H1 (cell line): ENCODE measurements around the gene TMEM106C. TPM values are rescaled to one million over a fixed set of nuclear protein-coding genes. Genes with fewer than 3 reads are reported as not detected.

Source experiments
- CTCF ChIA-PET: fragments of 300-600 bp; sonication (Branson Sonifier 250); formaldehyde crosslinking; loops from one replicate; lab custom pipeline; 2021; ENCODE audit not compliant: partially characterized antibody; lab: Charles Lee
- POLR2A ChIA-PET: fragments of 300-600 bp; sonication (Branson Sonifier 250); formaldehyde crosslinking; loops from one replicate; lab custom pipeline; 2021; ENCODE audit warnings: inconsistent platforms; ENCODE audit not compliant: partially characterized antibody; lab: Charles Lee
- DNase-seq, 2 experiments: peaks; one replicate each; pipeline versions ENCODE4 v3.0.0 to v3.0.0-alpha.2; 2010 to 2022; ENCODE audit warnings: low spot score in 2 of 2, low read depth in 1 of 2, mixed read lengths in 1 of 2
- FAIRE-seq: peaks from 2 replicates; lab custom pipeline; 2011; peaks lifted over from hg19 to GRCh38; lab: Jason Lieb, UNC
- H2AFZ ChIP-seq: 2 replicates; pipeline ENCODE4 v1.8.1; 2012; ENCODE audit warnings: low read length, inconsistent platforms
- H2AK5ac ChIP-seq: 2 replicates; pipeline ENCODE4 v1.6.1; 2013; ENCODE audit warnings: low read depth, low read length
- H2BK120ac ChIP-seq: replicated peaks from 2 replicates; pipeline ENCODE3; 2013; ENCODE audit warnings: low read depth, low read length, inconsistent platforms
- H2BK12ac ChIP-seq: 2 replicates; pipeline ENCODE4 v1.6.1; 2013; ENCODE audit warnings: low read depth, low read length
- H2BK15ac ChIP-seq: 2 replicates; pipeline ENCODE4 v1.6.1; 2013; ENCODE audit warnings: low read length
- H2BK20ac ChIP-seq: 2 replicates; pipeline ENCODE4 v1.6.1; 2013; ENCODE audit warnings: low read length
- H2BK5ac ChIP-seq: 2 replicates; pipeline ENCODE4 v1.6.1; 2013; ENCODE audit warnings: low read depth, low read length
- H3K14ac ChIP-seq: 2 replicates; pipeline ENCODE4 v1.6.1; 2013; ENCODE audit warnings: inconsistent platforms; ENCODE audit not compliant: insufficient read length
- H3K18ac ChIP-seq: 2 replicates; pipeline ENCODE4 v1.6.1; 2013; ENCODE audit warnings: low read length; ENCODE audit errors: extremely low read depth
- H3K23ac ChIP-seq: 2 replicates; pipeline ENCODE4 v1.6.1; 2013; ENCODE audit warnings: inconsistent platforms; ENCODE audit not compliant: insufficient read length
- H3K23me2 ChIP-seq: 2 replicates; pipeline ENCODE4 v1.6.1; 2013; ENCODE audit warnings: low read depth, low read length
- H3K27ac ChIP-seq: 2 replicates; pipeline ENCODE4 v1.6.1; 2011; ENCODE audit warnings: low read depth, low read length, inconsistent platforms
- H3K27me3 ChIP-seq, 4 experiments: replicated peaks in 1 of 4; 1 replicate in 1 of 4; 2 replicates in 3 of 4; pipeline versions ENCODE4 v1.6.1 to v1.8.1; 2011 to 2013; ENCODE audit warnings: low read length in 3 of 4, mild to moderate bottlenecking in 3 of 4, inconsistent platforms in 2 of 4, mixed read lengths in 2 of 4, moderate library complexity in 1 of 4; ENCODE audit not compliant: control insufficient read depth in 3 of 4, insufficient read depth in 3 of 4; ENCODE audit errors: extremely low read depth in 1 of 4
- H3K36me3 ChIP-seq, 4 experiments: 2 replicates each; pipeline versions ENCODE4 v1.6.1 to v1.8.1; 2011 to 2013; ENCODE audit warnings: mild to moderate bottlenecking in 4 of 4, low read length in 3 of 4, moderate library complexity in 2 of 4, control low read depth in 1 of 4, inconsistent platforms in 1 of 4; ENCODE audit not compliant: insufficient read depth in 4 of 4, control insufficient read depth in 2 of 4
- H3K4ac ChIP-seq: replicated peaks from 2 replicates; pipeline ENCODE3; 2013; ENCODE audit warnings: low read length, low read depth, mixed read lengths, inconsistent platforms; ENCODE audit not compliant: insufficient read length
- H3K4me1 ChIP-seq, 4 experiments: replicated peaks in 1 of 4; 1 replicate in 1 of 4; 2 replicates in 3 of 4; pipeline versions ENCODE4 v1.6.1 to v1.8.1; 2011 to 2013; ENCODE audit warnings: low read length in 3 of 4, inconsistent platforms in 2 of 4, mixed read lengths in 1 of 4; ENCODE audit not compliant: insufficient read depth in 4 of 4, control insufficient read depth in 3 of 4
- H3K4me2 ChIP-seq, 2 experiments: 2 replicates each; pipeline versions ENCODE4 v1.6.1 to v1.8.1; 2011 to 2013; ENCODE audit warnings: low read depth in 2 of 2, low read length in 2 of 2, control low read depth in 1 of 2, inconsistent platforms in 1 of 2, mild to moderate bottlenecking in 1 of 2; ENCODE audit not compliant: insufficient read depth in 1 of 2
- H3K4me3 ChIP-seq, 4 experiments: fragments of 200-600, 300-600 bp in 1 of 4; sonication (generic), shearing (Covaris generic), sonication (Bioruptor Twin) in 1 of 4; 2 replicates each; pipeline versions ENCODE4 v1.5.1 to v1.8.1; 2011 to 2016; ENCODE audit warnings: low read length in 4 of 4, low read depth in 3 of 4, control low read depth in 2 of 4, inconsistent platforms in 2 of 4, mild to moderate bottlenecking in 2 of 4, mixed read lengths in 1 of 4, moderate library complexity in 1 of 4; ENCODE audit not compliant: insufficient read depth in 2 of 4; ENCODE audit errors: extremely low read depth in 1 of 4
- H3K56ac ChIP-seq: replicated peaks from 2 replicates; pipeline ENCODE3; 2013; ENCODE audit warnings: low read depth, mild to moderate bottlenecking, mixed read lengths, low read length, inconsistent platforms; ENCODE audit not compliant: insufficient read length
- H3K79me1 ChIP-seq: 2 replicates; pipeline ENCODE4 v1.6.1; 2013; ENCODE audit warnings: low read depth, low read length, control low read depth
- H3K79me2 ChIP-seq, 2 experiments: 2 replicates each; pipeline versions ENCODE4 v1.6.1 to v1.8.1; 2012 to 2013; ENCODE audit warnings: low read length in 2 of 2, mild to moderate bottlenecking in 2 of 2, inconsistent platforms in 1 of 2; ENCODE audit not compliant: insufficient read depth in 2 of 2, control insufficient read depth in 1 of 2
- H3K9ac ChIP-seq, 4 experiments: replicated peaks in 1 of 4; 1 replicate in 1 of 4; 2 replicates in 3 of 4; pipeline versions ENCODE4 v1.6.1 to v1.8.1; 2011 to 2013; ENCODE audit warnings: low read depth in 3 of 4, low read length in 3 of 4, control low read depth in 2 of 4, mild to moderate bottlenecking in 2 of 4, moderate library complexity in 2 of 4, inconsistent platforms in 1 of 4; ENCODE audit errors: extremely low read depth in 1 of 4
- H3K9me3 ChIP-seq, 2 experiments: 2 replicates each; pipeline versions ENCODE4 v1.6.1 to v1.8.1; 2012 to 2013; ENCODE audit warnings: mild to moderate bottlenecking in 2 of 2, moderate library complexity in 2 of 2, control low read depth in 1 of 2, inconsistent platforms in 1 of 2, low read depth in 1 of 2, low read length in 1 of 2, mixed read lengths in 1 of 2; ENCODE audit not compliant: insufficient read depth in 2 of 2
- H4K20me1 ChIP-seq, 2 experiments: replicated peaks in 1 of 2; 2 replicates each; pipeline versions ENCODE3 to v1.8.1; 2011 to 2013; ENCODE audit warnings: inconsistent platforms in 2 of 2, low read length in 2 of 2, mild to moderate bottlenecking in 1 of 2; ENCODE audit not compliant: insufficient read depth in 2 of 2, control insufficient read depth in 1 of 2
- H4K5ac ChIP-seq: 2 replicates; pipeline ENCODE4 v1.6.1; 2013; ENCODE audit warnings: low read length, low read depth, mixed read lengths, inconsistent platforms; ENCODE audit not compliant: insufficient read length
- H4K8ac ChIP-seq: 2 replicates; pipeline ENCODE4 v1.8.0; 2013; ENCODE audit warnings: mild to moderate bottlenecking, moderate library complexity, low read length, inconsistent platforms; ENCODE audit not compliant: insufficient read depth; ENCODE audit errors: extremely low read depth
- H4K91ac ChIP-seq: replicated peaks from 2 replicates; pipeline ENCODE3; 2013; ENCODE audit warnings: low read length, mixed read lengths, inconsistent platforms; ENCODE audit not compliant: insufficient read length
- HDAC2 ChIP-seq, 2 experiments: fragments of 300-600 bp in 1 of 2; sonication (generic) in 1 of 2; IDR thresholded peaks; 2 replicates each; pipeline ENCODE4 v1.6.1; 2011 to 2012; ENCODE audit warnings: low read depth in 2 of 2, low read length in 2 of 2, mild to moderate bottlenecking in 2 of 2, moderate library complexity in 2 of 2, borderline replicate concordance in 1 of 2, inconsistent platforms in 1 of 2
- HDAC6 ChIP-seq: IDR thresholded peaks from one replicate; pipeline ENCODE4 v1.7.1; 2012; ENCODE audit warnings: low read depth, mild to moderate bottlenecking, inconsistent platforms, low read length, moderate library complexity
- WGBS, 2 experiments: shearing (Covaris generic) in 1 of 2; methylation state at CpG; one replicate each; pipeline versions ENCODE4 v1.1.6 to v1.1.7; 2013 to 2015; ENCODE audit warnings: low lambda C conversion rate in 2 of 2, mixed read lengths in 2 of 2, inconsistent platforms in 1 of 2, low coverage in 1 of 2, missing lambda C conversion rate in 1 of 2; ENCODE audit not compliant: insufficient replicate concordance in 2 of 2, insufficient coverage in 1 of 2, insufficient read length in 1 of 2; ENCODE audit errors: extremely low coverage in 1 of 2, missing lambda C conversion rate in 1 of 2; 5-methylcytosine and 5-hydroxymethylcytosine counted together
- polyA plus RNA-seq, 7 experiments: library from polyadenylated mRNA; depleted of rRNA in 3 of 7; stranded (reverse) in 5 of 7; unstranded in 2 of 7; fragments of >200 nt in 5 of 7; fragments of 200-250 nt in 2 of 7; gene quantifications; 1 replicate in 5 of 7; 2 replicates in 1 of 7; 4 replicates in 1 of 7; pipeline versions ENCODE4 v1.2.1 to v1.2.3, GENCODE V29; 2011 to 2013; ENCODE audit warnings: missing spikeins in 2 of 7, mixed read lengths in 2 of 7
- total RNA-seq: library from RNA; stranded (reverse); fragmentation: NEBNext Ultra II Directional; extraction: Animal tissue kit (Norgen Biotek cat#: 25700); gene quantifications from 2 replicates; pipeline ENCODE4 v1.2.1, GENCODE V29; 2021

TMEM106C gene
- total and polyA plus RNA-seq, 2 of the 8 experiments (the other 6 are each of a cell fraction or from before 2014, with no cell fraction given): 36.6 to 45.3 TPM

DNA sequence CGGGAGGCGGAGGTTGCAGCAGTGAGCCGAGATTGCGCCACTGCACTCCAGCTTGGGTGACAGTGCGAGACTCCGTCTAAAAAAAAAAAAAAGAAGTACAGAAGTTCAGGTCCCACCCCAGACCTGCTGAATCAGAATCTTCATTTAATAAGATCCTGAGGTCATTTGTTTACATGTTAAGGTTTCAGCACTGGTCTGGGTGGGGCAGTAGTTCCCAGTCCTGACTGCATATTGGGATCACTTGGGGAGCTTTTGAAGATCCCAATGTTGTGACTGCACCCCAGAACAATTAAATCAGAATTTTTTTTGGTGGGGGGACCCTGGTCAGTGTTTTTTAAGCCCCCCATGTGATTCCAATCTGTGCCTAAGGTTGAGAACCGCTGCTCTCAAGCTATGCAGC is 52.6 kb downstream of the TMEM106C start:
- Histone ChIP-seq H2BK12ac (no peak overlapping the region), H3K23me2 (no peaks in the 10 kb centered on the region), H4K5ac (no peak overlapping the region), H2BK120ac (no peak overlapping the region), H3K4me2 (no peak overlapping the region), H3K14ac (no peak overlapping the region), H2BK15ac (no peak overlapping the region), H2BK5ac (no peak overlapping the region), H4K20me1 (peaks cover 3 to 5% of the 10 kb centered on the region in 2 experiments), H2BK20ac (no peak overlapping the region), H4K91ac (no peak overlapping the region), H3K27me3 (peaks cover 84 to 100% (median 97%) of the 10 kb centered on the region in 4 experiments), H3K9me3 (no peaks in the 10 kb centered on the region), H4K8ac (no peak overlapping the region), H3K23ac (no peak overlapping the region), H3K9ac (no peak overlapping the region), H3K4me3 (no peak overlapping the region), H2AK5ac (no peak overlapping the region), H3K56ac (no peak overlapping the region), H3K4me1 (no peaks in the 10 kb centered on the region), H3K36me3 (no peaks in the 10 kb centered on the region), H3K18ac (no peak overlapping the region), H3K4ac (no peak overlapping the region), H2AFZ (no peak overlapping the region), H3K27ac (no peak overlapping the region), H3K79me1 (no peaks in the 10 kb centered on the region), H3K79me2 (no peaks in the 10 kb centered on the region)
- ChIA-PET POLR2A (no interaction called here), CTCF (interaction anchor here (0.9 to 4.8 kb wide), 6 partner anchors 9 to 52 kb away, joined by 3 to 21 read pairs (median 6); partner anchors contain the start of genes COL2A1 and TMEM106C)
- DNase-seq (no peak), FAIRE-seq (no peak)
- WGBS, 2 experiments: 95% methylated on average over 7 of the region's 7 CpGs; no CpG with 5 or more reads in 1 of the 2 experiments
- TF ChIP-seq HDAC2 (IDR thresholded peaks at IDR 0.05; ENCODE audit: borderline replicate concordance in 1 of 2, low read depth in 2 of 2, low read length in 2 of 2) (no peak), HDAC6 (no peak)
